ENCODE data around the gene HIVEP1.
"Not testable (repeated sequence)": the region's sequence is repeated elsewhere in the genome, so short reads cannot be mapped to it uniquely, and the experiment has no call there.

The HIVEP1 gene

GRCh38 chr6:12101653-12102312 lies 89.7 kb downstream of the HIVEP1 start:
- no peak overlapping the region for H3K4me3 ChIP-seq (ENCODE audit: low read depth, low read length)
- TF ChIP-seq CTCF (IDR thresholded peaks at IDR 0.05; ENCODE audit: low read depth, low read length, missing control alignments): no peak
- DNase-seq (ENCODE audit: low read depth): no peak

- no peak for TF ChIP-seq CTCF (IDR thresholded peaks at IDR 0.05; ENCODE audit: low read depth, low read length, missing control alignments)
- H3K4me3 ChIP-seq (ENCODE audit: low read depth, low read length): no peak overlapping the region
These were observed 90.2 kb downstream of the HIVEP1 start for GRCh38 chr6:12102350-12102749.

GRCh38 chr6:12103158-12103557 lies 91.0 kb downstream of the HIVEP1 start:
- no peak for TF ChIP-seq CTCF (IDR thresholded peaks at IDR 0.05; ENCODE audit: low read depth, low read length, missing control alignments)
- no peak for DNase-seq (ENCODE audit: low read depth)
- H3K4me3 ChIP-seq (ENCODE audit: low read depth, low read length): no peak overlapping the region

More at GRCh38 chr6:12102350-12102749, 90.2 kb downstream of the HIVEP1 start:
- DNase-seq (ENCODE audit: low read depth): no peak

GRCh38 chr6:12105271-12105670 lies 93.2 kb downstream of the HIVEP1 start:
- DNase-seq (ENCODE audit: low read depth): no peak
- no peak overlapping the region for H3K4me3 ChIP-seq (ENCODE audit: low read depth, low read length)
- no peak for TF ChIP-seq CTCF (IDR thresholded peaks at IDR 0.05; ENCODE audit: low read depth, low read length, missing control alignments)

- not testable (repeated sequence) for H3K4me3 ChIP-seq (ENCODE audit: low read depth, low read length); DNase-seq (ENCODE audit: low read depth)
These were observed 96.3 kb downstream of the HIVEP1 start for GRCh38 chr6:12108376-12108775.

- no peak for TF ChIP-seq CTCF (IDR thresholded peaks at IDR 0.05; ENCODE audit: low read depth, low read length, missing control alignments)
- no peak for DNase-seq (ENCODE audit: low read depth)
- H3K4me3 ChIP-seq (ENCODE audit: low read depth, low read length): no peak overlapping the region
These were observed 98.6 kb downstream of the HIVEP1 start for GRCh38 chr6:12110523-12111362.

GRCh38 chr6:12111363-12111670 lies 99.2 kb downstream of the HIVEP1 start:
- no peak overlapping the region for H3K4me3 ChIP-seq (ENCODE audit: low read depth, low read length)
- DNase-seq (ENCODE audit: low read depth): no peak
- no peak for TF ChIP-seq CTCF (IDR thresholded peaks at IDR 0.05; ENCODE audit: low read depth, low read length, missing control alignments)
